ENCODE data around the gene FBXO4. TPM values are rescaled to one million over a fixed set of nuclear protein-coding genes. Genes with fewer than 3 reads are reported as not detected.

Gene FBXO4
- total and polyA plus RNA-seq, 2 experiments from 2014 or later: 12.1 to 15.9 TPM

DNA sequence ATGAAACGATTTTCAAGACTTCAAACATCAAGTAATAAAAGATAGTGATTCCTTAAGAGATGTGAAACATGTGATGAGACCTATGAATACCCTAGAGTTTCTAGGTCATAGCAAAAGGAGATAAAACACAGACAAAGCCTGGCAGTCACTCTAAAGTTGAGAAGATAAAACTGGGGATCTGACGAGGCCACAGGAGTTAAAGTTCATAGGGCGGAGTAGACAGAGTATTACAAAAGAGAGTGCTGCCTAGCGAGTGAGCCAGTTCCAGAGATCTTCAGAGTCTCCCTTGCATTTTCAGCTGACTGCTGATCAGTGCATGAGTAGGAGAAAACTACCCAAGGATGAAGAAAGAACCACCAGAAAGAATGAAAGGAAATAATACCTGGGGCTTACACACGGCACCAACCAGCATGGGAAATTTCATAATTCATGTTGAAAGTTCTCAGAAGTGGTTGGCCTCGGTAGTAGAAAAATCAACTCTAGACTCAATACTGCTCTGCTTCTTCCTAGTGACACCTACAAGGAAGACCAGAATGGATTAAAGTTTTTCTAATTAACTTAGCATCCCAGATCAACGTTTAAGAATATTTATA is 30.4 kb downstream of the FBXO4 start:
- Histone ChIP-seq H3K27ac (no peak overlapping the region), H3K4me3 (no peak overlapping the region), H3K4me1 (ENCODE audit: insufficient read depth) (no peaks in the 10 kb centered on the region), H2AFZ (no peak overlapping the region), H3K9me3 (ENCODE audit: low read depth) (no peaks in the 10 kb centered on the region), H3F3A (ENCODE audit: insufficient read depth) (no peaks in the 10 kb centered on the region), H3K9ac (no peak overlapping the region), H3K9me2 (ENCODE audit: insufficient read depth) (no peaks in the 10 kb centered on the region), H3K79me2 (ENCODE audit: insufficient read depth) (no peaks in the 10 kb centered on the region), H3K27me3 (replicated peaks; ENCODE audit: insufficient read depth) (no peaks in the 10 kb centered on the region), H4K20me1 (ENCODE audit: insufficient read depth) (no peaks in the 10 kb centered on the region), H3K4me2 (ENCODE audit: unreplicated experiment) (no peak overlapping the region), H3K36me3 (ENCODE audit: low read depth) (no peaks in the 10 kb centered on the region)
- TF ChIP-seq EZH2 (IDR thresholded peaks at IDR 0.05; ENCODE audit: insufficient read depth, poor library complexity, severe bottlenecking): no peak
- no peak for TF ChIP-seq EZH2phosphoT487 (IDR thresholded peaks at IDR 0.05; ENCODE audit: insufficient read depth, low read depth)
- in situ Hi-C loops (cut with MboI): no loop called here
- no peak for DNase-seq
- 38 to 39% methylated on average over 7 of the region's 7 CpGs for WGBS, 2 experiments (ENCODE audit: low coverage in 1 of 2, low lambda C conversion rate in 2 of 2, missing lambda C conversion rate in 2 of 2)

- Histone ChIP-seq H3K27me3 (replicated peaks; ENCODE audit: insufficient read depth) (no peaks in the 10 kb centered on the region), H3K4me3 (no peak overlapping the region), H3K4me2 (ENCODE audit: unreplicated experiment) (no peak overlapping the region), H3K27ac (no peak overlapping the region), H3K9ac (no peak overlapping the region), H3K9me2 (ENCODE audit: insufficient read depth) (no peaks in the 10 kb centered on the region), H3F3A (ENCODE audit: insufficient read depth) (no peaks in the 10 kb centered on the region), H3K9me3 (ENCODE audit: low read depth) (no peaks in the 10 kb centered on the region), H2AFZ (no peak overlapping the region), H3K4me1 (ENCODE audit: insufficient read depth) (no peaks in the 10 kb centered on the region), H4K20me1 (ENCODE audit: insufficient read depth) (no peaks in the 10 kb centered on the region), H3K36me3 (ENCODE audit: low read depth) (no peaks in the 10 kb centered on the region), H3K79me2 (ENCODE audit: insufficient read depth) (no peaks in the 10 kb centered on the region)
- TF ChIP-seq EZH2phosphoT487 (IDR thresholded peaks at IDR 0.05; ENCODE audit: insufficient read depth, low read depth): no peak
- no peak for DNase-seq
- in situ Hi-C loops (cut with MboI): no loop called here
- WGBS, 2 experiments (ENCODE audit: low coverage in 1 of 2, low lambda C conversion rate in 2 of 2, missing lambda C conversion rate in 2 of 2): 48 to 50% methylated on average over 1 of the region's 1 CpG
Measured at GRCh38 chr5:41956943-41957342, 31.9 kb downstream of the FBXO4 start.

DNA sequence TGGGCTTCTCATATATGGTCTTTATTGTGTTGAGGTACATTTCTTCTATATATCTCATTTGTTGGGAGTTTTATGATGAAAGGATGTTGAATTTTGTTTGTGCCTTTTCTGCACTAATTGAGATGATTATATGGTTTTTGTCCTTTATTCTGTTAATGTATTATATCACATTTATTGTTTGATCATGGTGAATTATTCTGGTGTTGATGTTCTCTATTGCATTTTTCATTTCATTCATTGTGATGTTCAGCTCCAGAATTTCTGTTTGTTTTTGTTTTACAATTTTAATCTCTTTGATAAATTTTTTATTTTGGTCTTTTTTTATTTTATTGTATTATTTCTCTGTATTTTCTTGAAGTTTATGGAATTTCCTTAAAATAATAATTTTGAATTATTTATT is 35.4 kb downstream of the FBXO4 start:
- H3K36me3 ChIP-seq (ENCODE audit: low read depth): no peaks in the 10 kb centered on the region
- no peak for DNase-seq
- H3K27me3 ChIP-seq (replicated peaks; ENCODE audit: insufficient read depth): no peaks in the 10 kb centered on the region
- H3K9ac ChIP-seq: no peak overlapping the region
- TF ChIP-seq EZH2 (IDR thresholded peaks at IDR 0.05; ENCODE audit: insufficient read depth, poor library complexity, severe bottlenecking) (no peak), EZH2phosphoT487 (IDR thresholded peaks at IDR 0.05; ENCODE audit: insufficient read depth, low read depth) (no peak)
- H3K79me2 ChIP-seq (ENCODE audit: insufficient read depth): no peaks in the 10 kb centered on the region
- H3K4me1 ChIP-seq (ENCODE audit: insufficient read depth): no peaks in the 10 kb centered on the region
- no peaks in the 10 kb centered on the region for H3K9me2 ChIP-seq (ENCODE audit: insufficient read depth)
- H3K9me3 ChIP-seq (ENCODE audit: low read depth): no peaks in the 10 kb centered on the region
- H3K4me2 ChIP-seq (ENCODE audit: unreplicated experiment): no peak overlapping the region
- no peak overlapping the region for H3K4me3 ChIP-seq
- in situ Hi-C loops (cut with MboI): no loop called here
- H4K20me1 ChIP-seq (ENCODE audit: insufficient read depth): no peaks in the 10 kb centered on the region
- no peak overlapping the region for H3K27ac ChIP-seq
- H3F3A ChIP-seq (ENCODE audit: insufficient read depth): no peaks in the 10 kb centered on the region
- H2AFZ ChIP-seq: no peak overlapping the region

- no peak overlapping the region for H3K4me3 ChIP-seq
- H4K20me1 ChIP-seq (ENCODE audit: insufficient read depth): no peaks in the 10 kb centered on the region
- no peaks in the 10 kb centered on the region for H3K9me3 ChIP-seq (ENCODE audit: low read depth)
- no peak overlapping the region for H3K9ac ChIP-seq
- WGBS, 2 experiments (ENCODE audit: low coverage in 1 of 2, low lambda C conversion rate in 2 of 2, missing lambda C conversion rate in 2 of 2): 19 to 40% methylated on average over 1 of the region's 1 CpG
- no peaks in the 10 kb centered on the region for H3K9me2 ChIP-seq (ENCODE audit: insufficient read depth)
- in situ Hi-C loops (cut with MboI): no loop called here
- no peaks in the 10 kb centered on the region for H3F3A ChIP-seq (ENCODE audit: insufficient read depth)
- no peaks in the 10 kb centered on the region for H3K36me3 ChIP-seq (ENCODE audit: low read depth)
- H3K79me2 ChIP-seq (ENCODE audit: insufficient read depth): no peaks in the 10 kb centered on the region
- no peak overlapping the region for H3K27ac ChIP-seq
- DNase-seq: no peak
- TF ChIP-seq EZH2 (IDR thresholded peaks at IDR 0.05; ENCODE audit: insufficient read depth, poor library complexity, severe bottlenecking) (no peak), EZH2phosphoT487 (IDR thresholded peaks at IDR 0.05; ENCODE audit: insufficient read depth, low read depth) (no peak)
- H3K27me3 ChIP-seq (replicated peaks; ENCODE audit: insufficient read depth): no peaks in the 10 kb centered on the region
- no peaks in the 10 kb centered on the region for H3K4me1 ChIP-seq (ENCODE audit: insufficient read depth)
- H3K4me2 ChIP-seq (ENCODE audit: unreplicated experiment): no peak overlapping the region
- H2AFZ ChIP-seq: no peak overlapping the region
Measured at GRCh38 chr5:41961736-41962135, 36.7 kb downstream of the FBXO4 start.

- Histone ChIP-seq H3K4me3 (no peak overlapping the region), H3K79me2 (ENCODE audit: insufficient read depth) (no peaks in the 10 kb centered on the region), H3K9me2 (ENCODE audit: insufficient read depth) (no peaks in the 10 kb centered on the region), H3K4me2 (ENCODE audit: unreplicated experiment) (no peak overlapping the region), H3F3A (ENCODE audit: insufficient read depth) (no peaks in the 10 kb centered on the region), H4K20me1 (ENCODE audit: insufficient read depth) (no peaks in the 10 kb centered on the region), H3K4me1 (ENCODE audit: insufficient read depth) (no peaks in the 10 kb centered on the region), H3K36me3 (ENCODE audit: low read depth) (no peaks in the 10 kb centered on the region), H3K9ac (no peak overlapping the region), H3K27me3 (replicated peaks; ENCODE audit: insufficient read depth) (no peaks in the 10 kb centered on the region), H3K9me3 (ENCODE audit: low read depth) (no peaks in the 10 kb centered on the region), H2AFZ (no peak overlapping the region), H3K27ac (no peak overlapping the region)
- 40 to 51% methylated on average over 3 of the region's 3 CpGs for WGBS, 2 experiments (ENCODE audit: low coverage in 1 of 2, low lambda C conversion rate in 2 of 2, missing lambda C conversion rate in 2 of 2)
- TF ChIP-seq EZH2phosphoT487 (IDR thresholded peaks at IDR 0.05; ENCODE audit: insufficient read depth, low read depth): no peak
- no peak for TF ChIP-seq EZH2 (IDR thresholded peaks at IDR 0.05; ENCODE audit: insufficient read depth, poor library complexity, severe bottlenecking)
- in situ Hi-C loops (cut with MboI): no loop called here
- no peak for DNase-seq
Measured at GRCh38 chr5:41962491-41962890, 37.4 kb downstream of the FBXO4 start.
